HUES6 (cell line): ENCODE data around the gene GPC6.

Experiments used
- H3K27ac ChIP-seq: 2 replicates; pipeline ENCODE4 v1.7.0; 2013; ENCODE audit warnings: low read depth, mild to moderate bottlenecking, low read length, inconsistent platforms
- H3K27me3 ChIP-seq: 2 replicates; pipeline ENCODE4 v1.6.1; 2013; ENCODE audit warnings: low read length; ENCODE audit not compliant: control insufficient read depth, insufficient read depth
- H3K36me3 ChIP-seq: 2 replicates; pipeline ENCODE4 v1.6.1; 2013; ENCODE audit warnings: low read length; ENCODE audit not compliant: control insufficient read depth, insufficient read depth
- H3K4me1 ChIP-seq: 2 replicates; pipeline ENCODE4 v1.6.1; 2013; ENCODE audit warnings: low read length; ENCODE audit not compliant: control insufficient read depth, insufficient read depth
- H3K4me3 ChIP-seq: 2 replicates; pipeline ENCODE4 v1.5.1; 2013; ENCODE audit warnings: low read depth, low read length
- H3K9ac ChIP-seq: one replicate; pipeline ENCODE4 v1.6.1; 2013; ENCODE audit warnings: mild to moderate bottlenecking, low read length
- H3K9me3 ChIP-seq: 2 replicates; pipeline ENCODE4 v1.6.1; 2013; ENCODE audit warnings: low read depth, low read length; ENCODE audit not compliant: control insufficient read depth, insufficient read depth

Gene GPC6

DNA sequence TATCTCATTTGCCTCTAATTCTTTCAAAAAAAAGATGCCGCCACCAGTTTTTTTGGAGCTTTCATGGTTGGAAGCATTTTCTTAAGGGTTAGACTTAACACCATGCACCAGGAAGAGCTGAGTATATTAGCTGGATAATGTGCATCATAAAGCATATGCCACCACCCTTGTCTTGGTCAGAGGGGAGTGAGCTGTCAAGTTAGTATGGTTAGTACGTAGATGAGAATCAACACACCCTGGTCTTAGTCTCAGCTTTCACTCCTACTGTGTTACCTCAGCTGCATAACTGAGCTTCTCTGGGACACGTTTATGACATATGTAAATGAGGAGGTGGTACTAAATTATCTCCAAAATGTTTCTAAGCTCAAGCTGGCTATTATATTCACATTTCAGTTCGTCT lies 837.2 kb downstream of the GPC6 start:
- H3K9ac ChIP-seq = no peak overlapping the region
- H3K27me3 ChIP-seq = no peaks in the 10 kb centered on the region
- no peak overlapping the region for H3K4me3 ChIP-seq
- no peaks in the 10 kb centered on the region for H3K9me3 ChIP-seq
- H3K36me3 ChIP-seq = no peaks in the 10 kb centered on the region
- no peak overlapping the region for H3K27ac ChIP-seq
- H3K4me1 ChIP-seq = no peaks in the 10 kb centered on the region

DNA sequence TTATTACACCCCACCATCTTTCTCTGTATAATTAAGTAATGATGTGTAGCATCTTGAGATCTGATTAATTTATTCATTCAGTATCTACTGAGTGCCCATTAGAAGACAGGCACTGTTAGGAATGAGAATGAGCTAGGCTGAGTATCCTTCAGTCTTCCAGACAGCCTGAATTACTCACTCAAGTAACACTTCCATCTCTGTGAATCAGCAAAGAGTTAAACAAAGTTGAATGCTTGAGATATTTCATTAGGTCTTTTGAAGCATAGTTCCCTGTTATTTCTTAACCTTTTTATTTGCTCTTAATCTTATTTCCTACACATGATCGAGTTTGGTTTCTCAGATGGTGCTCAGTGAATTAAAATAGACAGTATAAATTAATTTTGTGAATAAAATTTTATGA lies 839.1 kb downstream of the GPC6 start:
- peaks cover 12% of the 10 kb centered on the region for H3K9me3 ChIP-seq
- H3K27me3 ChIP-seq = no peaks in the 10 kb centered on the region
- no peak overlapping the region for H3K4me3 ChIP-seq
- no peaks in the 10 kb centered on the region for H3K4me1 ChIP-seq
- H3K27ac ChIP-seq = no peak overlapping the region
- no peak overlapping the region for H3K9ac ChIP-seq
- H3K36me3 ChIP-seq = no peaks in the 10 kb centered on the region

DNA sequence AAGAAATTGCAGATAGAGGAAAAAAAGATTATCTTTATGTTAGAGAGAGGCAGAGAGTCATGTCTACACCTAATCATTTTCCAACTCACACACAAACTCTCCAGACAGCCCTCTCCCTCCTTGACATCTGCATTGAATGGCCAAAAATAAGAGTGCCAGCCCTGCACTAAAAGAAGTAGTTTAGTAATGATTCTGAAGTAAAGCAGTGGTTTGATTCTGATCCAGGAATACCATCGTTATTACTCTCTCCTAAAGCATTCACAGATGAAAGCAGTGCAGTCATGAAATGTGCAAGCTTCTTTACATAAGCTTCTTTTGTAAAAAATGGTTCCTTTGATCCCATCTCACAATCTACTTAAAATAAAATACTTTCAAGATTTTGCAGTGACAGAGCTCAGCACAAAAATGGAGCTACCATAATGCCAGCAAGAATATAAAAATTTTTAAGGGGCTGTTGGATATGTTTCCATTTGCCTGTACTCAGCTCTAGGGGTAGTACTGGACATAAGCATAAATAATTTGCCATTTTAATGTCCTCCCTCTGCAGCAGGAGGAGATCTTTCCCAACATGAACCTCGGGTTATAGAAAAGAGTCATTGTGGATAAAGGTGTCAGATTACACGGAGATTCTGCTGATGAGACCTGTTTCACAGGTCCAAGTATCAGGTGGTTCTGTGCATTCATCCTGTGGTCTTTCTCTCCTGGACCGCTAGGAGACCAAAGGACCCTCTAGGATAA lies 846.6 kb downstream of the GPC6 start:
- Histone ChIP-seq H3K9ac (no peak overlapping the region), H3K36me3 (no peaks in the 10 kb centered on the region), H3K4me3 (no peak overlapping the region), H3K9me3 (peaks cover 16% of the 10 kb centered on the region), H3K27me3 (no peaks in the 10 kb centered on the region), H3K4me1 (peaks cover 5% of the 10 kb centered on the region; the same call in 1 of the 2 replicates), H3K27ac (no peak overlapping the region)

DNA sequence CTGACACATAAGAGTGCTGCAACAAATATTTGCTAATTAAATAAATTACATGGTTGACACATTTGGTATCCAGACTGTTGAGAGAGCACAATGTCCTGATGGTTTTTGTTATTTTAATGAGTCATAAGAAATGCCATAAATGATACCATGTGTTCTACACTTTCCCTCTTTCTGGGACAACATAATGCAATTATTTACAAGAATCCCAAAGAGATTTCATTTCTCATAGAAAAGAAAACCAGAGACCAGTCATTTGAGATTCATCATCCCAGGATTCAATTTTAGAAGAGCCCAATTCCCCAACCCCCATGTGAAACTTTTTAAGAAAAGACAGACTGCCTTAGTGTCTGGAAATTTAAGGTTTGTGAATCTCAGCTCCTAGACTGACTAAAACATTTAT lies 853.3 kb downstream of the GPC6 start:
- H3K9me3 ChIP-seq = 0 out of 2 replicates have a peak, but pooled peaks cover 4% of the 10 kb centered on the region

DNA sequence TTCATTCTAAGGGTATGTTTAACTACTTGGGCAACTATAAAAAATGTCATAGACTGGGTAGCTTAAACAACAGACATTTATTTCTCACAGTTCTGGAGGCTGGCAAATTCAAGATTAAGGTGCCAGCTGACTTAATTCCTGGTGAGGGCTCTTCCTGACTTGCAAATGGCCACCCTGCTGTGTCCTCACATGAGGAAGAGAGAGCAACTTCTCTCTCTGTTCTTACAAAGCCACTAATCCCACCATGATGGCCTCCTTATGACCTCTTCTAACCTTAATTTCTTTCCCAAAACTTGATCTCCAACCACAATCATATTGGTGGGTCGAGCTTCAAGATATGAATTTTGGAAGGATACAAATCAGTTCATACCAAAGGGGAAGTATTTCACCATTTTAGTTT lies 853.9 kb downstream of the GPC6 start:
- Histone ChIP-seq H3K27me3 (no peaks in the 10 kb centered on the region), H3K27ac (no peak overlapping the region), H3K4me3 (no peak overlapping the region), H3K9me3 (0 out of 2 replicates have a peak, but pooled peaks cover 4% of the 10 kb centered on the region), H3K9ac (no peak overlapping the region), H3K36me3 (no peaks in the 10 kb centered on the region), H3K4me1 (peaks cover 7% of the 10 kb centered on the region)

More for the DNA sequence above, 853.3 kb downstream of the GPC6 start:
- H3K27ac ChIP-seq = no peak overlapping the region
- no peaks in the 10 kb centered on the region for H3K36me3 ChIP-seq
- H3K4me1 ChIP-seq = peaks cover 7% of the 10 kb centered on the region
- no peak overlapping the region for H3K9ac ChIP-seq
- H3K4me3 ChIP-seq = no peak overlapping the region
- no peaks in the 10 kb centered on the region for H3K27me3 ChIP-seq

DNA sequence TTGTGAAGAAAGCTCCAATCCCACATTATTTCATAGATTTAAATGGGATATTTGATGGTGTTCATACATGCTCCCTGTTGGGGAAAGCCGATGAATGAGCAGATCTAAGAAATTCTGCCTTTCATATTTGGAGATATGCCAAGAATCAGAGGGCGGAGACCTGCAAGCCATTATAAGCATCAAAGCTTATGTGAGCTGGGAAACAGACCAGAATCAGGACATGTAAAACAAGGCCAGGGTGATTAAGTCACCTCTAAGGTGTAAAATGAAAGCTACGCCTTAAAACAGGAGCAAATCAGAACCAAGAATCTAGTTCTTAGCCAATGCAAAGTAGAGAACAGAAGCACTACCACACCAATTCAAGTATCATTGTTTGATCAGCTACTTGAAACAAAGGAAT lies 860.5 kb downstream of the GPC6 start:
- Histone ChIP-seq H3K4me1 (no peaks in the 10 kb centered on the region), H3K9ac (no peak overlapping the region), H3K27ac (no peak overlapping the region), H3K36me3 (no peaks in the 10 kb centered on the region), H3K27me3 (no peaks in the 10 kb centered on the region), H3K4me3 (no peak overlapping the region), H3K9me3 (no peaks in the 10 kb centered on the region)

DNA sequence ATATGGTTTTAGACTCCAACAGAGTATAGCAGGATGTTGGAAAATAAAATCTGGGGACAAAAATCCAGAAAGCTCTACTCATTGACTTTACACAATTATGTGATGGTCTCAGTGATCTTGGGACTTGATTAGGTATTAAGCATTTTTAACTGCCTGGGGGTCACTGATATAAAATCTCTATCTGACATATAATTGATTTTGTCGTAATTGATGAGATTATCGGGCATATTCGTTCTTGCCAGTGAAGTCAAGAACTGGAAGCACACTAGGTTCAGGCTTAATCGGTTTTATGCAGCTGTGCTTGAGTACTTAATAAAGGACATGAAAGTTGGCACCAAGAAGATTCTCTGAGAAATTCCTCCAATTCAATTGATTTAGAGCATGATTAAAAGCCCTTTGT lies 862.1 kb downstream of the GPC6 start:
- Histone ChIP-seq H3K36me3 (no peaks in the 10 kb centered on the region), H3K4me1 (no peaks in the 10 kb centered on the region), H3K27me3 (no peaks in the 10 kb centered on the region), H3K27ac (no peak overlapping the region), H3K9ac (no peak overlapping the region), H3K4me3 (no peak overlapping the region), H3K9me3 (peaks cover 6% of the 10 kb centered on the region; the same call in 1 of the 2 replicates)

DNA sequence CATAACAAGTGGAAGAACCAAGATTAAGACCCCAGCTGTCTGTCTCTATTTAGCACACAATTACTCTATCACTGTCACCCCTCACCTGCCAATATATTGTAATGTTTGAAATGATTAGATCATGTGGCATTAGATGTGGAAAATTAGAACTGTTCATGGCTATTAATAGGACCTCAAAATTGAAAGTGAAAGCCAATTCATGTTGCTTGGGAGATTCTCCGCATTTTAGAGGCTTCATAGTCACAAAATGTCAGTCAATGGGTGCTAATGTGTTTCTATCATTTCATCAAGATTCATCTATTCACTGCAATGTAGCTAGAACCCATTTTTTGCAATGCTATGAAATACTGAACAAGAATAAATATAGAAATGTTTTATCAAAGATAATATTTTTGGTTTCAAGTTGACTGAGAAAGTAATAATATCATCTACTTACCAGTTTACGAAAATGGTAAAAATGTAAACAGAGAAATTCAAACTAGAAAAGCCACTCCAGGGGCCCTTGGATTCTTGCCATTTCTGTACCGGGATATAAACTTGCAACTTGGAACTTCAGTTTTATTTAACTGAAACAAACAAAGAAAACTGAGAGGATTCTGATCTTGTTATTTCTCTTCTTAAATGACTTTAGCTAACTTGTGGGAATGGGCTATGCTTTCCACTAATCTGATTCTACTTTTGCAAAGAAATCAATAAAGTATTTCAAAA lies 864.3 kb downstream of the GPC6 start:
- Histone ChIP-seq H3K27me3 (no peaks in the 10 kb centered on the region), H3K4me3 (no peak overlapping the region), H3K27ac (no peak overlapping the region), H3K4me1 (no peaks in the 10 kb centered on the region), H3K36me3 (no peaks in the 10 kb centered on the region), H3K9ac (no peak overlapping the region), H3K9me3 (peaks cover 6% of the 10 kb centered on the region; the same call in 1 of the 2 replicates)

DNA sequence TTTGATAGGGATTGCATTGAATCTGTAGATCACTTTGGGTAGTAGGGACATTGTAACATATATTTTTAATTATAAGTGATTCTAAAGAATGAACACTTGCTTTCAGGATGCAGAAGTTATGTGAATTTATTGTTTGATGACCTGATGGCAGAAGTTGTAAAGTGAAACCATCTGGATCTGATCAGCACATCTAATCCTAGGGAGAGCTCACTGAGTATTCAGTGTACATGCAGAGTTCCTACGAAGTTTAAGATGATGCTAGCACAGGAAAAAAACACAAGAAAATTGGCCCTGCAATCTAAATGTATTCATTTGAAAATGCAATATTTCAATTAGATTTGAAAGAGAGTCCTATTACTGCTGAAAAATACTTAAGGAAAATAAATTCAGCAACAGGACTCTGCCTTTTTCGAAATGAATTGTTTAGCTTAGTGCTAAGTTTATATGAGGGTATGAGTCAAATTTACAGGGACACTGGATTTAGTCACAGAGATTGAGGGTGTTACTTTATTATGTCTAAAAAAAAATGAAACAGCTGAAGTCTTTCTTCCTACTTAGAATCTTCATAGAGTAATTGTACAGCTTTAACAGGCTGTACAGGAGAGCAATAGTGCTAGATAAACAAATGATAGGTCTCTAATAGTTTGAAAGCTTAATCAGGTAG lies 867.2 kb downstream of the GPC6 start:
- no peak overlapping the region for H3K9ac ChIP-seq
- no peaks in the 10 kb centered on the region for H3K27me3 ChIP-seq
- no peaks in the 10 kb centered on the region for H3K4me1 ChIP-seq
- H3K36me3 ChIP-seq = no peaks in the 10 kb centered on the region
- H3K4me3 ChIP-seq = no peak overlapping the region
- H3K27ac ChIP-seq = no peak overlapping the region
- peaks cover 6% of the 10 kb centered on the region; the same call in 1 of the 2 replicates for H3K9me3 ChIP-seq

DNA sequence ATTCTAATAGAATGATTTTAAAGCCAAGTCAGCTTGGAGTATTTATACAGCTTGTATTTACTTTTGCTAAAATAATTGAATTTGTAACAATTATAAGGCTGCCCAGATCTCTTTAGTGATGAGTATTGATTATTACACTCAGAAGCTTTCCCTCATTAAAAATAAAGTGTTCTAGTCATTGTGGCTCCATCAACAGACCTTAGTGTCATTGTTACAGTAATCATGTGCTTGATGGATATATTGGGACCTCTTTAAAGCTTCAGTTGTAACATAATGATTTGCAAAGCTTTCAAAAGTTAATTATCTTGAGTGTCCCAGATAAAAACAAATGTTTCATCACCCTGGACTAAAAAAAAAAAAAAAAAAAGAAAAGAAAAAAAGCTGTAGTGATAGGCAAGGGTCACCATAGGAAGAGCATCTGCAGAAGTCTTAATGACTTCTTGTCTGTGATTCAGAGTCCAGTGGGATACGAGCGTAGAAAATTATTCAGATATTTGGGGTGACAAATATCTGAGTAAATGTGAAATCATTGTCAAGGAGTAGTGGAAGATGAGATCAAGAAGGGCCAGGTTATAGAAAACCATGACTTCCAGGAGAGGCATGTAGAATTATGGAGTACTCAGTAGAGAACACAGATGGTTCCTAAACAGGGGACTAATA lies 883.2 kb downstream of the GPC6 start:
- Histone ChIP-seq H3K9me3 (no peaks in the 10 kb centered on the region), H3K27ac (no peak overlapping the region), H3K9ac (no peak overlapping the region), H3K27me3 (no peaks in the 10 kb centered on the region), H3K36me3 (no peaks in the 10 kb centered on the region), H3K4me3 (no peak overlapping the region), H3K4me1 (0 out of 2 replicates have a peak, but pooled peaks cover 5% of the 10 kb centered on the region)
